Midbrain (tissue), 1 donor: Measurements from ENCODE around the gene ARMS2.

Experiments used
- DNase-seq: peaks from one replicate; lab custom pipeline; 2025; lab: John Stamatoyannopoulos, UW

ARMS2 gene

GRCh38 chr10:122471531-122472177 is 17.2 kb downstream of the ARMS2 start:
- no peak for DNase-seq

GRCh38 chr10:122473116-122473515 is 18.7 kb downstream of the ARMS2 start:
- DNase-seq: no peak

GRCh38 chr10:122474131-122474818 is 19.8 kb downstream of the ARMS2 start:
- DNase-seq: peak; percentile 59

GRCh38 chr10:122475100-122475499 is 20.6 kb downstream of the ARMS2 start:
- peak; percentile 65 for DNase-seq

GRCh38 chr10:122475591-122476332 is 21.3 kb downstream of the ARMS2 start:
- no peak for DNase-seq

GRCh38 chr10:122476333-122476695 is 21.9 kb downstream of the ARMS2 start:
- no peak for DNase-seq

- DNase-seq: peak; percentile 27
Observed at GRCh38 chr10:122477436-122477835, 23.0 kb downstream of the ARMS2 start.

GRCh38 chr10:122478971-122479370 is 24.5 kb downstream of the ARMS2 start:
- DNase-seq: peak; percentile 88

GRCh38 chr10:122480146-122480833 is 25.8 kb downstream of the ARMS2 start:
- no peak for DNase-seq

GRCh38 chr10:122481296-122482056 is 27.0 kb downstream of the ARMS2 start:
- DNase-seq: no peak

- no peak for DNase-seq
Observed at GRCh38 chr10:122484276-122485060, 30.0 kb downstream of the ARMS2 start.

- DNase-seq: peak; percentile 75
Observed at GRCh38 chr10:122485670-122486069, 31.2 kb downstream of the ARMS2 start.

- no peak for DNase-seq
Observed at GRCh38 chr10:122486406-122487080, 32.1 kb downstream of the ARMS2 start.

- DNase-seq: no peak
Observed at GRCh38 chr10:122487174-122487765, 32.8 kb downstream of the ARMS2 start.

- DNase-seq: no peak
Observed at GRCh38 chr10:122490268-122490667, 35.8 kb downstream of the ARMS2 start.

- no peak for DNase-seq
Observed at GRCh38 chr10:122490786-122491680, 36.6 kb downstream of the ARMS2 start.

- DNase-seq: no peak
Observed at GRCh38 chr10:122492006-122492405, 37.6 kb downstream of the ARMS2 start.

GRCh38 chr10:122492999-122493481 is 38.6 kb downstream of the ARMS2 start:
- no peak for DNase-seq

GRCh38 chr10:122493761-122494160 is 39.3 kb downstream of the ARMS2 start:
- DNase-seq: no peak
